ENCODE measurements around the gene PHKA2. TPM values are rescaled to one million over a fixed set of nuclear protein-coding genes. Genes with fewer than 3 reads are reported as not detected.
A peak's percentile ranks its signal among the peaks of the same experiment; 100 is the strongest.

Gene PHKA2
- total and polyA plus RNA-seq, 4 donors, result 28.9 to 82.3 (median 41.9) TPM

- TF ChIP-seq FOXA1 (IDR thresholded peaks at IDR 0.05) (no peak), MAX (IDR thresholded peaks at IDR 0.05) (no peak)
These were observed 12.4 kb downstream of the PHKA2 start (continued) for GRCh38 chrX:18971506-18971905.

- no peak for TF ChIP-seq YY1 (IDR thresholded peaks at IDR 0.05)
- TF ChIP-seq MAX (IDR thresholded peaks at IDR 0.05), result no peak
- TF ChIP-seq CTCF (IDR thresholded peaks at IDR 0.05; ENCODE audit: low read depth, low read length, missing input control), result no peak
- no peak for TF ChIP-seq HNF4A (conservative IDR thresholded peaks at IDR 0.05)
- no peak for TF ChIP-seq SP1 (IDR thresholded peaks at IDR 0.05)
- TF ChIP-seq TAF1 (conservative IDR thresholded peaks at IDR 0.05), result no peak
- no peak for TF ChIP-seq FOXA2 (IDR thresholded peaks at IDR 0.05)
- TF ChIP-seq RAD21 (IDR thresholded peaks at IDR 0.05), result no peak
- no peak overlapping the region for H3K9ac ChIP-seq (ENCODE audit: low read depth in 1 of 2, low read length in 2 of 2)
These were observed 13.4 kb downstream of the PHKA2 start for GRCh38 chrX:18970465-18970864.

GRCh38 chrX:18966624-18967023 is 17.3 kb downstream of the PHKA2 start:
- Histone ChIP-seq H3K36me3 (ENCODE audit: control insufficient read depth in 4 of 4, insufficient read depth in 3 of 4, low read depth in 1 of 4, low read length in 3 of 4) (no peaks in the 10 kb centered on the region), H3K9ac (ENCODE audit: low read depth in 1 of 2, low read length in 2 of 2) (no peak overlapping the region), H3K4me3 (ENCODE audit: low read depth in 1 of 3, low read length in 3 of 3) (no peak overlapping the region), H3K4me1 (ENCODE audit: control insufficient read depth in 4 of 4, insufficient read depth in 4 of 4, low read length in 3 of 4) (peaks cover 12 to 18% (median 16%) of the 10 kb centered on the region in 4 donors), H3K9me3 (ENCODE audit: control insufficient read depth in 4 of 4, low read length in 3 of 4) (no peaks in the 10 kb centered on the region), H3K27me3 (ENCODE audit: control insufficient read depth in 4 of 4, insufficient read depth in 4 of 4, low read length in 3 of 4) (peaks cover 0 to 3% (median 0%) of the 10 kb centered on the region in 4 donors), H3K27ac (ENCODE audit: low read depth in 1 of 2, low read length in 2 of 2) (no peak overlapping the region)
- 79% methylated on average over 5 of the region's 5 CpGs for WGBS
- no peak for DNase-seq (ENCODE audit: low spot score)
- TF ChIP-seq RXRA (IDR thresholded peaks at IDR 0.05), result peak in 1 of 2 donors; percentile 6
- no peak for TF ChIP-seq GABPA (IDR thresholded peaks at IDR 0.05 in 1 of 2, conservative IDR thresholded peaks at IDR 0.05 in 1 of 2)
- TF ChIP-seq MAX (IDR thresholded peaks at IDR 0.05), result no peak

More at GRCh38 chrX:18970465-18970864, 13.4 kb downstream of the PHKA2 start:
- peaks cover 0 to 3% (median 0%) of the 10 kb centered on the region in 4 donors for H3K27me3 ChIP-seq (ENCODE audit: control insufficient read depth in 4 of 4, insufficient read depth in 4 of 4, low read length in 3 of 4)
- H3K36me3 ChIP-seq (ENCODE audit: control insufficient read depth in 4 of 4, insufficient read depth in 3 of 4, low read depth in 1 of 4, low read length in 3 of 4), result no peaks in the 10 kb centered on the region
- H3K9me3 ChIP-seq (ENCODE audit: control insufficient read depth in 4 of 4, low read length in 3 of 4), result no peaks in the 10 kb centered on the region
- H3K4me3 ChIP-seq (ENCODE audit: low read depth in 1 of 3, low read length in 3 of 3), result no peak overlapping the region
- DNase-seq (ENCODE audit: low spot score), result no peak
- peaks cover 4 to 11% (median 9%) of the 10 kb centered on the region in 4 donors for H3K4me1 ChIP-seq (ENCODE audit: control insufficient read depth in 4 of 4, insufficient read depth in 4 of 4, low read length in 3 of 4)
- no peak overlapping the region for H3K27ac ChIP-seq (ENCODE audit: low read depth in 1 of 2, low read length in 2 of 2)

GRCh38 chrX:18964901-18965300 is 19.0 kb downstream of the PHKA2 start:
- Histone ChIP-seq H3K27ac (ENCODE audit: low read depth in 1 of 2, low read length in 2 of 2) (no peak overlapping the region), H3K4me1 (ENCODE audit: control insufficient read depth in 4 of 4, insufficient read depth in 4 of 4, low read length in 3 of 4) (peaks cover 13 to 20% (median 16%) of the 10 kb centered on the region in 4 donors), H3K4me3 (ENCODE audit: low read depth in 1 of 3, low read length in 3 of 3) (no peak overlapping the region), H3K36me3 (ENCODE audit: control insufficient read depth in 4 of 4, insufficient read depth in 3 of 4, low read depth in 1 of 4, low read length in 3 of 4) (no peaks in the 10 kb centered on the region), H3K27me3 (ENCODE audit: control insufficient read depth in 4 of 4, insufficient read depth in 4 of 4, low read length in 3 of 4) (peaks cover 0 to 3% (median 0%) of the 10 kb centered on the region in 4 donors), H3K9me3 (ENCODE audit: control insufficient read depth in 4 of 4, low read length in 3 of 4) (no peaks in the 10 kb centered on the region), H3K9ac (ENCODE audit: low read depth in 1 of 2, low read length in 2 of 2) (no peak overlapping the region)
- no peak for DNase-seq (ENCODE audit: low spot score)
- WGBS, result 84% methylated on average over 9 of the region's 9 CpGs
- TF ChIP-seq GABPA (IDR thresholded peaks at IDR 0.05 in 1 of 2, conservative IDR thresholded peaks at IDR 0.05 in 1 of 2) (no peak), FOXA1 (IDR thresholded peaks at IDR 0.05) (no peak), MAX (IDR thresholded peaks at IDR 0.05) (no peak), SP1 (IDR thresholded peaks at IDR 0.05) (no peak), TAF1 (conservative IDR thresholded peaks at IDR 0.05) (no peak), NR2F2 (IDR thresholded peaks at IDR 0.05) (no peak), CTCF (IDR thresholded peaks at IDR 0.05; ENCODE audit: low read depth, low read length, missing input control) (no peak), HNF4A (conservative IDR thresholded peaks at IDR 0.05) (no peak), FOXA2 (IDR thresholded peaks at IDR 0.05) (no peak), RXRA (IDR thresholded peaks at IDR 0.05) (no peak), ATF3 (IDR thresholded peaks at IDR 0.05) (no peak), ZBTB33 (IDR thresholded peaks at IDR 0.05) (no peak), EGR1 (IDR thresholded peaks at IDR 0.05; ENCODE audit: low read depth in 2 of 2) (no peak)

Data from liver (tissue), 9 donors.